ENCODE results near the gene ADGRA1.

The ADGRA1 gene

GRCh38 chr10:133076274-133077038 lies 11.3 kb upstream of the ADGRA1 start:
- TF ChIP-seq ELF4 (IDR thresholded peaks at IDR 0.05) (no peak), LEF1 (IDR thresholded peaks at IDR 0.05; ENCODE audit: borderline replicate concordance) (no peak), L3MBTL2 (conservative IDR thresholded peaks at IDR 0.05) (no peak), FOXA1 (IDR thresholded peaks at IDR 0.05) (no peak), NFRKB (IDR thresholded peaks at IDR 0.05) (no peak), TARDBP (IDR thresholded peaks at IDR 0.05) (no peak), SP1 (IDR thresholded peaks at IDR 0.05) (no peak), BHLHE40 (IDR thresholded peaks at IDR 0.05; ENCODE audit: borderline replicate concordance) (no peak)
- DNase-seq (ENCODE audit: extremely low spot score): no peak
- POLR2A ChIA-PET: no interaction called here
- CTCF ChIA-PET: no interaction called here

- TF ChIP-seq FOXK2 (IDR thresholded peaks at IDR 0.05) (no peak), ELF4 (IDR thresholded peaks at IDR 0.05) (no peak), TARDBP (IDR thresholded peaks at IDR 0.05) (no peak)
- ChIA-PET POLR2A (no interaction called here), CTCF (no interaction called here)
- DNase-seq (ENCODE audit: extremely low spot score): peak; percentile 55
Measured at GRCh38 chr10:133079836-133080682, 7.7 kb upstream of the ADGRA1 start.

- ChIA-PET CTCF (no interaction called here), POLR2A (no interaction called here)
- TF ChIP-seq CTBP1 (IDR thresholded peaks at IDR 0.05; ENCODE audit: borderline replicate concordance): no peak
- no peak for TF ChIP-seq BHLHE40 (IDR thresholded peaks at IDR 0.05; ENCODE audit: borderline replicate concordance)
- TF ChIP-seq PKNOX1 (IDR thresholded peaks at IDR 0.05): no peak
- no peak for TF ChIP-seq L3MBTL2 (conservative IDR thresholded peaks at IDR 0.05)
- TF ChIP-seq LEF1 (IDR thresholded peaks at IDR 0.05; ENCODE audit: borderline replicate concordance): no peak
- no peak for TF ChIP-seq TARDBP (IDR thresholded peaks at IDR 0.05)
- TF ChIP-seq HDGF (IDR thresholded peaks at IDR 0.05; ENCODE audit: borderline replicate concordance): no peak
- TF ChIP-seq ELF4 (IDR thresholded peaks at IDR 0.05): no peak
- no peak for TF ChIP-seq ZNF384 (IDR thresholded peaks at IDR 0.05)
- no peak for TF ChIP-seq FOXK2 (IDR thresholded peaks at IDR 0.05)
- no peak for TF ChIP-seq ARNT (IDR thresholded peaks at IDR 0.05)
- no peak for TF ChIP-seq FOXM1 (IDR thresholded peaks at IDR 0.05; ENCODE audit: borderline replicate concordance)
- no peak for TF ChIP-seq NFRKB (IDR thresholded peaks at IDR 0.05)
- no peak for TF ChIP-seq SP1 (IDR thresholded peaks at IDR 0.05)
- no peak for TF ChIP-seq SUZ12 (IDR thresholded peaks at IDR 0.05)
- TF ChIP-seq FOXA1 (IDR thresholded peaks at IDR 0.05): no peak
- DNase-seq (ENCODE audit: extremely low spot score): no peak
Measured at GRCh38 chr10:133080683-133081040, 7.1 kb upstream of the ADGRA1 start.

GRCh38 chr10:133081636-133082035 lies 6.1 kb upstream of the ADGRA1 start:
- ChIA-PET CTCF (no interaction called here), POLR2A (no interaction called here)
- no peak for TF ChIP-seq BHLHE40 (IDR thresholded peaks at IDR 0.05; ENCODE audit: borderline replicate concordance)
- no peak for TF ChIP-seq FOXA1 (IDR thresholded peaks at IDR 0.05)
- no peak for TF ChIP-seq ZNF384 (IDR thresholded peaks at IDR 0.05)
- no peak for TF ChIP-seq TARDBP (IDR thresholded peaks at IDR 0.05)
- no peak for TF ChIP-seq SP1 (IDR thresholded peaks at IDR 0.05)
- TF ChIP-seq ARNT (IDR thresholded peaks at IDR 0.05): no peak

GRCh38 chr10:133082685-133083421 lies 4.9 kb upstream of the ADGRA1 start:
- DNase-seq (ENCODE audit: extremely low spot score): no peak
- CTCF ChIA-PET: no interaction called here
- POLR2A ChIA-PET: no interaction called here
- TF ChIP-seq LEF1 (IDR thresholded peaks at IDR 0.05; ENCODE audit: borderline replicate concordance) (no peak), FOXA1 (IDR thresholded peaks at IDR 0.05) (no peak), ELF4 (IDR thresholded peaks at IDR 0.05) (no peak), PKNOX1 (IDR thresholded peaks at IDR 0.05) (no peak), FOXK2 (IDR thresholded peaks at IDR 0.05) (no peak), HDGF (IDR thresholded peaks at IDR 0.05; ENCODE audit: borderline replicate concordance) (no peak), L3MBTL2 (conservative IDR thresholded peaks at IDR 0.05) (no peak), BHLHE40 (IDR thresholded peaks at IDR 0.05; ENCODE audit: borderline replicate concordance) (no peak)

More at GRCh38 chr10:133081636-133082035, 6.1 kb upstream of the ADGRA1 start:
- DNase-seq (ENCODE audit: extremely low spot score): no peak

GRCh38 chr10:133083422-133084100 lies 4.2 kb upstream of the ADGRA1 start:
- DNase-seq (ENCODE audit: extremely low spot score): no peak
- CTCF ChIA-PET: no interaction called here
- TF ChIP-seq LEF1 (IDR thresholded peaks at IDR 0.05; ENCODE audit: borderline replicate concordance) (no peak), NFRKB (IDR thresholded peaks at IDR 0.05) (no peak), TARDBP (IDR thresholded peaks at IDR 0.05) (no peak), FOXM1 (IDR thresholded peaks at IDR 0.05; ENCODE audit: borderline replicate concordance) (no peak)
- POLR2A ChIA-PET: no interaction called here

Measured in HEK293T (cell line).